ENCODE results near the gene VSTM4. TPM values are rescaled to one million over a fixed set of nuclear protein-coding genes. Genes with fewer than 3 reads are reported as not detected.

Gene VSTM4
- total and polyA plus RNA-seq, 2 of the 4 experiments (the other 2 are of a cell fraction), result 2.4 to 2.9 TPM

DNA sequence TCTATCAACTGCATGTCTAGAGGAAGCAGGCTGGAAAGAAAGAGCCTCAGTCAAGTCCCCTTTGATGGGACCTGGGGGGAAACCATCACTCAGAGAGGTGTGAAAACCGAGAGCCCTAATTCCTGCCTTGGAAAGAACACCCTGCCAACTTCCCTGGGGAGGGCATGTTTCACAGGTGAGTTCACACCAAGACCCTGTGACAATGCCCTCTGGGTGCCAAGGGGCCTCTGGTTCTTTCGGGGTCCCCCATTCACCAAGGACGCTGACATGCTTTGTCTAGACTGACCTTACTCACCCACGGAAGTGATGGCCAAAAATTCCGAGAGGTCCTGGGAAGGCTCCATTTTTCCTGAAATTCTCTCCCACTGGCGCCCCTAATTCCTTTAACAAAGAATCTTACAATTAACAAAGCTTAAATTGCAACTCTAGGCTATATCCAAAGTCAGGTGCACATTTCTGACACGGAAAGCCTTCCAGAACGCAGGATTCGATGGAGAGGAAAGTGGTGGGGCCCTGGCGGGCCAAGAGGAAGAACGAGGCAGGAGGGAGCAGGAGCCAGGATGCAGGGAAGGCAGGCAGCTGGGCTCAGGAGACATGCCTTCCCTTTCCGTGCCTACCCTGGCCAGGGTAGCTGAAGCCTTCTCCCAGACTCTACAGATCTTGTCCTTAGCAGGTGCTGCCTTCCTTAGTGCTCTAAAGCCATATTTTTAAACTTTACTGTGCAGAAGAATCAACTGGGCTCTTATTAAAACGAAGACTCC is 23.7 kb downstream of the VSTM4 start:
- Histone ChIP-seq H2BK120ac (ENCODE audit: low read depth, low read length) (no peak overlapping the region), H3K9me1 (ENCODE audit: insufficient read depth, low read length) (peaks cover 4% of the 10 kb centered on the region; the same call in 1 of the 2 replicates), H3K9ac (ENCODE audit: low read depth, low read length) (no peak overlapping the region), H3K4ac (ENCODE audit: low read depth, low read length) (no peak overlapping the region), H3K27ac (ENCODE audit: insufficient read depth, low read length) (no peak overlapping the region), H3K27me3 (ENCODE audit: control insufficient read depth, insufficient read depth, low read length) (no peaks in the 10 kb centered on the region), H3K4me1 (ENCODE audit: control insufficient read depth, insufficient read depth, low read length) (peaks cover 4% of the 10 kb centered on the region; the same call in 1 of the 2 replicates), H2AFZ (replicated peaks; ENCODE audit: low read length, poor library complexity) (no peak overlapping the region), H2BK20ac (ENCODE audit: low read depth, low read length) (no peak overlapping the region), H3K4me2 (ENCODE audit: low read depth, low read length) (no peak overlapping the region), H4K5ac (ENCODE audit: low read depth, low read length) (no peak overlapping the region), H3K36me3 (ENCODE audit: control insufficient read depth, insufficient read depth, low read length) (no peaks in the 10 kb centered on the region; the same call in 1 of the 2 replicates), H3K79me1 (ENCODE audit: low read depth in 1 of 2, low read length in 2 of 2) (no peaks in the 10 kb centered on the region; a peak in 2 of 4 replicates), H2BK15ac (ENCODE audit: low read depth, low read length) (no peak overlapping the region), H4K8ac (ENCODE audit: low read depth in 2 of 2, low read length in 2 of 2) (no peak overlapping the region), H3K14ac (replicated peaks; ENCODE audit: low read depth, low read length) (no peak overlapping the region), H3K4me3 (ENCODE audit: insufficient read depth, low read depth, low read length) (no peak overlapping the region), H2AK5ac (ENCODE audit: low read depth, low read length) (no peak overlapping the region), H3K18ac (ENCODE audit: low read depth, low read length) (no peak overlapping the region), H3K23ac (ENCODE audit: low read depth, low read length) (no peak overlapping the region), H2BK5ac (ENCODE audit: low read depth, low read length, poor library complexity, severe bottlenecking) (no peak overlapping the region), H4K91ac (ENCODE audit: insufficient read depth, low read depth, low read length) (no peak overlapping the region), H3K9me3 (ENCODE audit: control insufficient read depth, insufficient read depth, low read length) (peaks cover 3% of the 10 kb centered on the region; the same call in 1 of the 2 replicates), H4K20me1 (ENCODE audit: insufficient read depth, low read length) (0 out of 2 replicates have a peak, but pooled peaks cover 4% of the 10 kb centered on the region), H3K56ac (ENCODE audit: extremely low read depth, insufficient read depth, low read length) (no peak overlapping the region), H2AK9ac (replicated peaks; ENCODE audit: low read depth, low read length, poor library complexity) (no peak overlapping the region)
- no TSS peak for BruUV-seq (replicated peaks)
- DNase-seq (no peak), ATAC-seq (ENCODE audit: low read depth) (no peak)
- CTCF ChIA-PET, result interaction anchor here (0.6 kb wide), 1 partner anchor 1737 kb away, joined by 3 read pairs; no protein-coding TSS in a partner anchor
- in situ Hi-C loops (cut with MboI; ENCODE audit: low sequenced_read_pairs) (no loop called here), intact Hi-C loops (cut with micrococcal nuclease) (no loop called here), dilution Hi-C loops (cut with HindIII; ENCODE audit: low sequenced_read_pairs, unreplicated experiment) (no loop called here)
- TF ChIP-seq, protein P1, sequence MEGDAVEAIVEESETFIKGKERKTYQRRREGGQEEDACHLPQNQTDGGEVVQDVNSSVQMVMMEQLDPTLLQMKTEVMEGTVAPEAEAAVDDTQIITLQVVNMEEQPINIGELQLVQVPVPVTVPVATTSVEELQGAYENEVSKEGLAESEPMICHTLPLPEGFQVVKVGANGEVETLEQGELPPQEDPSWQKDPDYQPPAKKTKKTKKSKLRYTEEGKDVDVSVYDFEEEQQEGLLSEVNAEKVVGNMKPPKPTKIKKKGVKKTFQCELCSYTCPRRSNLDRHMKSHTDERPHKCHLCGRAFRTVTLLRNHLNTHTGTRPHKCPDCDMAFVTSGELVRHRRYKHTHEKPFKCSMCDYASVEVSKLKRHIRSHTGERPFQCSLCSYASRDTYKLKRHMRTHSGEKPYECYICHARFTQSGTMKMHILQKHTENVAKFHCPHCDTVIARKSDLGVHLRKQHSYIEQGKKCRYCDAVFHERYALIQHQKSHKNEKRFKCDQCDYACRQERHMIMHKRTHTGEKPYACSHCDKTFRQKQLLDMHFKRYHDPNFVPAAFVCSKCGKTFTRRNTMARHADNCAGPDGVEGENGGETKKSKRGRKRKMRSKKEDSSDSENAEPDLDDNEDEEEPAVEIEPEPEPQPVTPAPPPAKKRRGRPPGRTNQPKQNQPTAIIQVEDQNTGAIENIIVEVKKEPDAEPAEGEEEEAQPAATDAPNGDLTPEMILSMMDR (conservative IDR thresholded peaks at IDR 0.05; ENCODE audit: low read depth, low read length), result no peak
- no peak for TF ChIP-seq FOS (IDR thresholded peaks at IDR 0.05; ENCODE audit: low read depth, low read length)
- whole genome bisulfite sequencing, 2 experiments (ENCODE audit: extremely low coverage in 2 of 2, insufficient read length in 1 of 2), result 95% methylated on average over 6 of the region's 13 CpGs; no CpG with 5 or more reads in 1 of the 2 experiments
- POLR2A ChIA-PET (ENCODE audit: unreplicated experiment), result no interaction called here
